HL-60/S4 treated with retinoic acid at 250 ng/mL for 4 days and 3 days (cell line): ENCODE data around the gene BAZ1B.
"Not testable (repeated sequence)": the region's sequence is repeated elsewhere in the genome, so short reads cannot be mapped to it uniquely, and the experiment has no call there.

Source experiments
- in situ Hi-C: fragments of 300-500 bp; cut with MboI; formaldehyde crosslinking; loops from 2 replicates; pipeline ENCODE4 v1.7.0; 2022; ENCODE audit warnings: low sequenced_read_pairs

BAZ1B gene

GRCh38 chr7:73447121-73447733, 74.9 kb downstream of the BAZ1B start:
- in situ Hi-C loops: no loop called here

DNA sequence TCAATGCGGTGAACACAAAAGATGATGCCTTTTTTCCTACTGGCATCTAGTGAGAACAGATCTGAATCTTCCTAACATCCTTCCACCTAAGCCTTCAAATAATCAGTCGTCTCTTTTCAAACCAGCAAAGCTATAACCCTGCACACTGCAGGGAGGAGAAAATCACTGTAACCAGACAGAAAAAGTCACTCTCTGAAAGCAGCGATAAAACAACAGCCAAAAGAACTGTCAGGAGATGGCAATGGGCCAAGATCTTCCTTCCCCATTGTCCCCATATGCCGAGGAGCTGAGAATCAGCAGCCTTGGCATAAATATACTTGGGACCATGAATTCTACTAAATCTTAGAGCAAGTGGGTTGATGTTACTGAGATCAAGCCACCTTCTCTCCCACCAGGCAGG, 75.4 kb downstream of the BAZ1B start:
- in situ Hi-C loops: no loop called here

- in situ Hi-C loops: no loop called here
Observed at GRCh38 chr7:73443548-73444255, 78.4 kb downstream of the BAZ1B start.

DNA sequence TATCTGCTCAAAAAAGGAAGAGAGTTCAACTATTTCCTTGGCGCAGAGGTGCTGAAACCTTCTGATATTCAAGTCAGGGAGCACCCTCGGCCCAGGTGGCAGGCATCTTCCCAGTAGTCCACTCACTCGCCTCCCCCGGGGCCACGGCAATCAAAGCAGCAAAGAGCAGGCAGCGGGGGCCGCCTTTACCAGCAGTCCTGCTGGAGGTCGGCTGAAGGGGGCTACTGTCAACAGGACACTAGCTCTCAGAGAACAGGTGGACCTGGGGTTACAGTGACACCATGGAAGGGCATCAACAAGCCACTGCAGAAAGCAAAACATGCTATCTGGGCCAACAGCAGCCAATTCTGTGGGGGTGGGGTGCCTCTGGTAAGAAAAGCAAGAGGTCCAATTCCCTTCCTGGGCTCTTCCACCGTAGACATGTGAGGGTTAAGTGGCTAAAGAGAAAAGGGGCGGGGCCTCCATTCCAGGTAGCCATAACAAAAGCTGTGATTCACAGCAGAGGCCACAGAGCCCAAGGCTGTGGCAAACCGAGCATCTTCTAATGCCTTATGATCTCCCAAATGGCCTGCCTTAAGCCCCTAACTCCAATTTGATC, 79.1 kb downstream of the BAZ1B start:
- in situ Hi-C loops: no loop called here

DNA sequence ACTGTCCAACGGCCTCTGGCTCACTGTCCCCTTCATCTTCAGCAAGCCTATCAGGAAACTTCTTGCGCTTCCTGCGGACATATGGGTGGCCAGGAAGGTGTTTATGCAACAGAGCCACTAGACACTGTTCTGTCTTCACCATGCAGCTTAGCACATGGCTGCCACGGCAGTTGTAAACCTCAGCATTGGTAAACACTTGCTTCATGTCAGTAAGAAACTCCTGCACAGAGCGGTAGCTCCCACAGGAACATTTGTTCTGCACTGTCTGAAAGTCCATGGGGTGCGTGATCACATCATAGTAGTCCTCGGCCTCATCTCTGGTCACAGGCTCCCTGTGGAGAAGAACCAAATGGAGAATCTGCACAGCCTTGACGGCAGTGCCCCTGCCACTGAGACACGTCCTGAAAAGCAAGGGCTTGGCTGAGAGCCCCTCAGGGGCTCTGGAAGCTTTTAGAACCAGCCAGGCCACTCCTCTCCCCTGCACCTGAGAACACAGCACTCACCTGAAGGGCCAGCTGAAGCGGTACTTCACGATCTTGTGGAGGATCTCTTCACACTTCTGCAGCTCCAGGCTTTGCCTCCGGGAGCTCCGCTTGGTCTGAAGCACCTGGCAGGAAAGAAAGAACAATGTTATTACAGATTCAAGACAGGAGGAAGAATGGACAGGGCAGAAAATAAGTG, 79.7 kb downstream of the BAZ1B start:
- in situ Hi-C loops: no loop called here

- in situ Hi-C loops: no loop called here
Observed at GRCh38 chr7:73439410-73439704, 82.7 kb downstream of the BAZ1B start.

GRCh38 chr7:73438547-73439409, 83.3 kb downstream of the BAZ1B start:
- in situ Hi-C loops: no loop called here

- in situ Hi-C loops: no loop called here
Observed at GRCh38 chr7:73437621-73438416, 84.3 kb downstream of the BAZ1B start.

GRCh38 chr7:73437091-73437490, 85.0 kb downstream of the BAZ1B start:
- in situ Hi-C loops: no loop called here

GRCh38 chr7:73436031-73436929, 85.8 kb downstream of the BAZ1B start:
- in situ Hi-C loops: no loop called here

- in situ Hi-C loops: no loop called here
Observed at GRCh38 chr7:73435471-73436009, 86.6 kb downstream of the BAZ1B start.

GRCh38 chr7:73434701-73435069, 87.4 kb downstream of the BAZ1B start:
- in situ Hi-C loops: no loop called here

- in situ Hi-C loops: no loop called here
Observed at GRCh38 chr7:73433924-73434700, 88.0 kb downstream of the BAZ1B start.

DNA sequence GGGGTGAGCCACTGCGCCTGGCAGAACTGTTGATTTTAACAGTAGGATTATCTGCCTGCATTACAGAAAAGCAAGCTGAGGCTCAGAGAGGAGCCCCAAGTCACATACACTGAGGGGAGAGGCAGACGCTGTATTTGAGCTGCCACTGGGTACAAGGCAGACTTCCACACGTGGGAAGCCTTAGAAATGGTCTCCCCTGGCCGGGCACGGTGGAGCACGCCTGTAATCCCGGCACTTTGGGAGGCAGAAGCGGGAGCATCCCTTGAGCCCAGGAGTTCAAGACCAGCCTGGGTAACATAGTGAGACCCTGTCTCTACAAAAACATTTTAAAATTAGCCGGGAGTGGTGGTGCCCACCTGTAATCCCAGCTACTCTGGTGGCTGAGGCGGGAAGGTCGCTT, 89.4 kb downstream of the BAZ1B start:
- in situ Hi-C loops: no loop called here

DNA sequence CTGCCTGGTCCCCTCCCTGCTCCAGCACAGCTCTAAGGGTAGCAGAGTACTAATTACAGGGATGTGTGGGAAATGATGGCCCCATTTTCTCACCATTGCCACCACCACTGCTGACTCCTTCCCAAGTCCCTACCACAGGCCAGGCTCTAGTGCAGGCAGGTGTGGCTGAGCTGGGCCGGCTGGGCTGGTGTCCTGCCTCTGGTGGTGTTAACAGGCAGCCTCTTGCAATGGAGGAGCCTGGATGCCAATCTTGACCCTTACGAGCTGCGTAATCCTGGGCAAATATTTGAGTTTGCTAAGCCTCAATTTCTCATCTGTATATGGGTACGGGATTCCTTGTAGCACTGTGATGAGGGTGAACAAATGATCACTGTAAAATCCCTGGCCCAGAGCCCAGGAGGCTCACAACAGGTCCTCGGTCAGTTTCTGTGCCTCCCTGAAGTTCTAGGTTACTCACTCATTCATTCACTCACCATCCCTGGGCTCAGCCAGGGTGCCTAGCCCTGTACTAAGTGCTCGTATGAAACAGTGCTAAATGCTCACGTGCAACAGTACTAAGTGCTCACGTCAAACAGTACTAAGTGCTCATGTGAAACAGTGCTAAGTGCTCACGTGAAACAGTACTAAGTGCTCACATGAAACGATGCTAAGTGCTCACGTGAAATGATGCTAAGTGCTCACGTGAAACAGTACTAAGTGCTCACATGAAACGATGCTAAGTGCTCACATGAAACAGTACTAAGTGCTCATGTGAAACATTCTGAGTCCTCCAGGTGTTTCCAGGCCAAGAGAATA, 90.9 kb downstream of the BAZ1B start:
- in situ Hi-C loops: no loop called here

DNA sequence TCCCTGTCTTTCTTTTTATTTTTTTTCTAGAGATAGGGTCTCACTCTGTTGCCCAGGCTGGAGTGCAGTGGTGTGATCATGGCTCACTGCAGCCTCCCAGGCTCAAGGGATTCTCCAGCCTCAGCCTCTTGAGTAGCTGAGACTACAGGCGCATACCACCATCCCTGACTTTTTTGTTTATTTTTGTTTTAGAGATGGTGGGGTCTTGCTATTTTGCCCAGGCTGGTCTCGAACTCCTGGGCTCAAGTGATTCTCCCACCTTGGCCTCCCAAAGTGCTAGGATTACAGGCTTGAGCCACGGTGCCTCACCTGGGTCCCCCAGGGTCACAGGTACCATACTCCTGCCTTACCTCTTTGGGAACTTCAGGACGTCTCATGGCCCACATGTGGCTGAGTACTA, 91.6 kb downstream of the BAZ1B start:
- in situ Hi-C loops: not testable (repeated sequence)
